HG02885 (cell line): Measurements from ENCODE around the gene SYNGAP1.
"Not testable (repeated sequence)": the region's sequence is repeated elsewhere in the genome, so short reads cannot be mapped to it uniquely, and the experiment has no call there.

Source experiments
- ATAC-seq: cut with Tn5 transposase; IDR thresholded peaks from one replicate; pipeline ENCODE4 v1.9.1; 2021; ENCODE audit warnings: mild to moderate bottlenecking; ENCODE audit not compliant: unreplicated experiment, poor library complexity

Gene SYNGAP1

DNA sequence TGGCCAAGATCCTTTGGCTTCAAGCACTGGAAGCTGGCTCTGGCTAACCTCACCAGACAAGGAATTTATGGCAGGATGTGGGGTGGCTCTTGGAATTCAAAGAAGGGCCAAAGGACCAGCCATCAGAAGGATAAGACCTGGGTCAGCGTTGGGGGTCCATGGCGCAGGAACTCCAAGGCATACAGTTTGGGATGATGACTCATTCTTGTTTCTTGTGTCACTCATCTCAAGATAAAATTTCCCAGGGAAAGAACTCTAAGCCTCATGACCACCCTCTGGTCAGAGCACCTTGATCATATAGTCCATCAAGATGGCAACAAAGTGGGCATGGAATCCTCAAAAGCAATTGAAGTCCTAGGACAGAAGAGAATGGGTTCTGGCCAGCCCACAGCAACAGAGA is 39.4 kb downstream of the SYNGAP1 start:
- ATAC-seq, result no peak

DNA sequence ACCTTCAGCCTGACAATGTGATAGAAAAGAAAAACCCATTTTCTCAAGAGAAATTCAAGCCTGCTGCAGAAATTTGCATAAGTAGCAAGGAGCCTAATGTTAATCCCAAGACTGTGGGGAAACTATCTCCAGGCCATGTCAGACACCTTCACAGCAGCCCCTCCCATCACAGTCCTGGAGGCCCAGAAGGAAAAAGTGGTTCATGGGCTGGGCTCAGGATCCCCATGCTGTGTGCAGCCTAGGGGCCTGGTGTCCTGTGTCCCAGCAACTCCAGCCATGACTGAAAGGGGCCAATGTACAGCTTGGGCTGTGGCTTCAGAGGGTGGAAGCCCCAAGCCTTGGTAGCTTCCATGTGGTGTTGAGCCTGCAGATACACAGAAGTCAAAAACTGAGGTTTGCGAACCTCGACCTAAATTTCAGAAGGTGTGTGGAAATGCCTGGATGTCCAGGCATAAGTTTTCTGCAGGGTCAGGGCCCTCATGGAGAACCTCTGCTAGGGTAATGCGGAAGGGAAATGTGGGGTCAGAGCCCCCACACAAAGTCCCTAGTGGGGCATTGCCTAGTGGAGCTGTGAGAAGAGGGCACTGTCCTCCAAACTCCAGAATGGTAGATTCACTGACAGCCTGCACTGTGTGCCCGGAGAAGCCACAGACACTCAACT is 46.3 kb downstream of the SYNGAP1 start:
- ATAC-seq, result no peak

DNA sequence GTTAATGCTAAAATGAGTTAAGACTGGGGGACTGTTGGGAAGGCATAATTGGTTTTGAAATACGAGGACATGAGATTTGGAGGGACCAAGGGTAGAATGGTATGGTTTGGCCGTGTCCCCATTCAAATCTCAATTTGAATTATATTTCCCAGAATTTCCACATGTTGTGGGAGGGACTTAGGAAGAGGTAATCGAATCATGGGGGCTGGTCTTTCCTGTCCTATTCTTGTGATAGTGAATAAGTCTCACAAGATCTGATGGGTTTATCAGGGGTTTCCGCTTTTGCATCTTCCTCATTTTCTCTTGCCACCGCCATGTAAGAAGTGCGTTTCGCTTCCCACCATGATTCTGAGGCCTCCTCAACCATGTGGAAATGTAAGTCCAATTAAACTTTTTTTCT is 47.2 kb downstream of the SYNGAP1 start:
- no peak for ATAC-seq

DNA sequence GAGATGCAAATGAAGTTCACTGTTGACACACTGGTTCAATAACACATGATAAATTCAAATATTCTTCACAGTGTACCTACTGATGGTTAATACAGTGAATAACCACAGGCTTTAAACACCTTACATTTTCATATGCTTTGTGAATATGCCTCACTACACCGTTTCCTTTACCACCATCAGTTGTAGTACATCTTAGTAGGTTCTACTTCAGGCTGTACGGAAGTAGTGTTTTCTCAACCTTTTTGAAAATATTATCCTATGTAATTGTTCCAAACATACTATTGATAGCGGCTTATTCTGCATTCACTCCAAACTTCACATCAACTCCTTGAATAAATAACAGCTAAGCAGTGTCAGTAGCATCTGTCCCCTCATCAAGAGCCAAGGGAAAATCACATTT is 49.8 kb downstream of the SYNGAP1 start:
- no peak for ATAC-seq

DNA sequence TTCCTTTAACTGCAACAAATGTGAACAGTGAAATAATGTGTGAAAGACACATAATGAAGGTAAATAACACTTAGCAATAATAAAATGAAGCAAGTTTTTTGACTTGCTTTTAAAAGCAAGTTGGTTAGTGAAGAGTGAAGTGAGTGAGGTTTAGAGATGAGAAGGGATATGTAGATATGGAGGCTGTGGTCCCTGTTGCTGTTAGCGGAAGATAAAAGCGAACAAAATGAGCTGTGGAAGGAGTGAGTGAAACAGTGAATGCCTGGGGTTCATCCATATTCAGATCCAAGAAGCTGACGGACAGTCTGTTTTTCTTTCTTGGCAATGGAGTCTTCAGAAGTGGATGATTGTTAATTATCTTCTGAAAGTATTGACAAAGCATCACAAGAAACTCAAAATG is 58.0 kb downstream of the SYNGAP1 start:
- ATAC-seq, result no peak

DNA sequence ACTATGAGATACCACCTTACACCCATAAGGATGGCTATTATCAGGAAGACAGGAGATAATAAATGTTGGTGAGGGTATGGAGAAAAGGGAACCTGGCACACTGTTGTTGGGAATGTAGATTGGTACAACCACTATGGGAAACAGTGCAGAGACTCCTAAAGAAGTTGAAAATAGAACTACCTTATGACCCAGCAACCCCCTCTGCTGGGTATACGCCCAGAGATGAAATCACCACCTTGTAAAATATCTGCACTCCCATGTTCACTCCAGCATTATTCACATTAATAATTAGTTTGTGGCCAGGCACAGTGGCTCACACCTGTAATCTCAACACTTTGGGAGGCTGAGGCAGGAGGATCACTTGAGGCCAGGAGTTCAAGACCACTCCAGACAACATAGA is 61.3 kb downstream of the SYNGAP1 start:
- ATAC-seq, result no peak

DNA sequence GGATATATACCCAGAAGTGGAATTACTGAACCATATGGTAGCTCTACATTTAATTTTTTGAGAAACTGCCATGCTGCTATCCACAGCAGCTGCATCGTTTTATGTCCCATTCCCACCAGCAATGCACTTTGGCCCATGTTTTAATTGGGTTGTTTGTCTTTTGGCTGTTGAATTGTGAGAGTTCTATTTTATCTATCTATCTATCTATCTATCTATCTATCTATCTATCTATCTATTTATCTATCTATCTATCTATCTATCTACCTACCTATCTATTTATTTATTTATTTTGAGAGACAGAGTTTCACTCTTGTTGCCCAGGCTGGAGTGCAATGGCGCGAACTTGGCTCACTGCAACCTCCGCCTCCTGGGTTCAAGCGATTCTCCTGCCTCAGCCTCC is 62.8 kb downstream of the SYNGAP1 start:
- not testable (repeated sequence) for ATAC-seq

DNA sequence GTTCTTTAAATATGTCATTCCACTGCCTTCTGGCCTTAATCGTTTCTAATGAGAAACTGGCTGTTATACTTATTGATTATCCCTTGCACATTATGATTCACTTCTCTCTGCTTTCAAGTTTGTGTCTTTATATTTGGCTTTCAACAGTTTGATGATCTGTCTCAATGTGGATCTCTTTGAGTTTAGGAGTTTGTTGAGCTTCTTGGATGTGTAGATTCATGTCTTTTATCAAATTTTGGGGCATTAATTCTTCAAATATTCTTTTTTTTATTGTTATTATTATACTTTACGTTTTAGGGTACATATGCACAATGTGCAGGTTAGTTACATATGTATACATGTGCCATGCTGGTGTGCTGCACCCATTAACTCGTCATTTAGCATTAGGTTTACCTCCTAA is 63.8 kb downstream of the SYNGAP1 start:
- ATAC-seq, result no peak

DNA sequence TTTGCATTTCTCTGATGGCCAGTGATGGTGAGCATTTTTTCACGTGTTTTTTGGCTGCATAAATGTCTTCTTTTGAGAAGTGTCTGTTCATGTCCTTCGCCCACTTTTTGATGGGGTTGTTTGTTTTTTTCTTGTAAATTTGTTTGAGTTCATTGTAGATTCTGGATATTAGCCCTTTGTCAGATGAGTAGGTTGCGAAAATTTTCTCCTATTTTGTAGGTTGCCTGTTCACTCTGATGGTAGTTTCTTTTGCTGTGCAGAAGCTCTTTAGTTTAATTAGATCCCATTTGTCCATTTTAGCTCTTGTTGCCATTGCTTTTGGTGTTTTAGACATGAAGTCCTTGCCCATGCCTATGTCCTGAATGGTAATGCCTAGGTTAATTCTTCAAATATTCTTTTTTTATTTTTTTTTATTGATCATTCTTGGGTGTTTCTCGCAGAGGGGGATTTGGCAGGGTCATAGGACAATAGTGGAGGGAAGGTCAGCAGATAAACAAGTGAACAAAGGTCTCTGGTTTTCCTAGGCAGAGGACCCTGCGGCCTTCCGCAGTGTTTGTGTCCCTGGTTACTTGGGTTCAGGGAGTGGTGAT is 64.9 kb downstream of the SYNGAP1 start:
- ATAC-seq, result not testable (repeated sequence)

DNA sequence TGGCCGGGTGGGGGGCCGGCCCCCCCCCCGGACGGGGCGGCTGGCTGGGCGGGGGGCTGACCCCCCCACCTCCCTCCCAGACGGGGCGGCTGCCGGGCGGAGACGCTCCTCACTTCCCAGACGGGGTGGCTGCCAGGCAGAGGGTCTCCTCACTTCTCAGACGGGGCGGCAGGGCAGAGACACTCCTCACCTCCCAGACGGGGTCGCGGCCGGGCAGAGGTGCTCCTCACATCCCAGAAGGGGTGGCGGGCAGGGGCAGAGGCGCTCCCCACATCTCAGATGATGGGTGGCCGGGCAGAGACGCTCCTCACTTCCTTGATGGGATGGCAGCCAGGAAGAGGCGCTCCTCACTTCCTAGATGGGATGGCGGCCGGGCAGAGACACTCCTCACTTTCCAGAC is 65.8 kb downstream of the SYNGAP1 start:
- ATAC-seq, result not testable (repeated sequence)

DNA sequence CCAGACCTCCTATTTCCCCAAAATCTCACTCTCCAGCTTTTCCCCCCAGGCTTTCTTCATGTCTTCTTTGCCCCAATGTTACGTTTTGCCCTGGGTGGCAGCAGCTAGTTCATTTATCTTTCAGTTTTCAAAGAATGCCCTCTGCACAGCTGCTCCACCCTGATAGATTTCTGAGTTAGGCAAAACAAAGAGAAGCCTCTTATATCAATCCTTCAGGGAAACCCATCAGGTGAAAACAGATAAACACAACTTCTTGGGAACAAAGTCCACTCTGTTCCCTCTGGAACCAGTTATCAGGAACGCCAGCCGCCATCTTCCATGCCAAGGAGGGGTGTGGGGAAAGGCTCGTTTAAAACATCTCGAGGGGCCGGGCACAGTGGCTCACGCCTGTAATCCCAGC is 68.5 kb downstream of the SYNGAP1 start:
- no peak for ATAC-seq

DNA sequence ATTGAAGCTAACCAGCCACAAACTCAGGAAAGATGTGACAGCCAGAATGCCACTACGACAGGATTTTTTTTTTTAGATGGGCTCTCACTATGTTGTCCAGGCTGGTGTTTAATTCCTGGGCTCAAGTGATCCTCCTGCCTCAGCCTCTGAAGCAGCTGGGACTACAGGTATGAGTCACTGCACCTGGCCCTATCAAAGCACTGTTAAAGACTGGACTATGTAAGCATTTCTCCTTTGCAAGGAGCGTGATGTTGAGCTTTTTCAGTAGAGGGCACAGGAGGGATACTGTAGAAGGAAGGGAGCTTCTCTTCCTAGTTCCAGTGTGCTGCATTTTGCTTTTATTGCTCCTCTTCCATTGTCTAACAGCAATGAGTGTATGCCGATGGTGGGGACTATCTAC is 70.3 kb downstream of the SYNGAP1 start:
- no peak for ATAC-seq

DNA sequence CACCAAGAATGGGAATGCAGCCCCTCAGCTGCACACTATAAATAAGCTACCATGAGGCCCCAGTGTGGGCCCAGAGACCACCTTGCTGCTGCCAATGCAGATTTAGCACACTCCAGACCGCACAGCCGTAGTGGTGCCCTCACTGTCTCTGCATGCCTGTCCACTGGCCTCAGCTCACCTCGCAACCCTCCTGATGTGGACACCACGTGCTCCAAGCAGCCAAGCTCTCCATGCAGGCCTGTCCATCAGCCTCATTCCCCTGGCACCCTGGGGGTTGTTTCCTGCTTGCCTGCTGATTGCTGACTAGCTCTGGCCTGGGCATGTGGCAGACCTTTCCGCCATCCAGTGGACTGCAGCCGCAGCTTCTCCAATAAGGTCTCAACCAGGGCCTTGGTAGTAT is 70.8 kb downstream of the SYNGAP1 start:
- ATAC-seq, result no peak

DNA sequence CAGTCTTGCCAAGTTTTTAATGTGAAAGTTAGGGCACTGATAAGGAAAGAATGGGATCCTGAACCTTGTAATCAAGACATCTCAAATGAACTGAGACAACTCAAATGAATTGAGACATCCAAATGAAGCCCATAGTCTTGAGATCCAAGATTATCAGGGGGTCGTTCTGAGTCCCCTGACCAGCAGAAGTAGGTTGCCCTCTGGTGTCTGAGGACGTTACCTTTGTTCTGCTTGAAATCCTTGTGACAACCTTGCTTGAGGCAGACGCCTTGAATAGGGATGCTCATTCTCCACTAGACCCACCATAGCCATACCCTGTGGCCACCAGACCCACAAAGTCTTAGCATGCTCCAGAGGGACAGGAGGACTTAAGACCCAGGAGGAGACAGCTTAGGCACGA is 72.2 kb downstream of the SYNGAP1 start:
- no peak for ATAC-seq

DNA sequence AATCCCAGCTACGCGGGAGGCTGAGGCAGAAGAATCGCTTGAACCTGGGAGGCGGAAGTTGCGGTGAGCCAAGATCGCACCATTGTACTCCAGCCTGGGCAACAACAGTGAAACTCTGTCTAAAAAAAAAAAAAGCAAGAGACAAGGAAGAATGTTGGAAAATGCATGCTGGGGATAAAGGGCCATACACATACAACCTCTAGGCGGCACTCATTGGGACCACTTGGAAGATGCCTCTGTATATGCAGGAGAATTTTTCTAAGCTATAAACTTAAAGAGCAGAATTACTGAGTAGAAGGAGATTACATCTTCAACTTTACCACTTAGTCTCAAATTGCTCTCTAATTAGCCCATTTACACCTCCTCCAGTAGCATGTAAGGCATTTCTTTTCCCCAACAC is 77.3 kb downstream of the SYNGAP1 start:
- ATAC-seq, result no peak

DNA sequence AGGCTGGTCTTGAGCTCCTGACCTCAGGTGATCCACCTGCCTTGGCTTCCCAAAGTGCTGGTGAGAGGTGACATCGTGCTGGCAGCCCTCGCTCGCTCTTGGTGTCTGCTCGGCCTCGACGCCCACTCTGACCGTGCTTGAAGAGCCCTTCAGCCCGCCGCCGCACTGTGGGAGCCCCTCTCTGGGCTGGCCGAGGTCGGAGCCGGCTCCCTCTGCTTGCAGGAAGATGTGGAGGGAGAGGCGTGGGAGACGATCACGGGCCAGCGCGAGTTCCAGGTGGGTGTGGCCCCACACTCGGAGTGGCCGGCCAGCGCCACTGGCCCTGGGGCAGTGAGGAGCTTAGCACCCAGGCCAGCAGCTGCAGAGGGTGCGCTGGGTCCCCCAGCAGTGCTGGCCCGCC is 82.6 kb downstream of the SYNGAP1 start:
- ATAC-seq, result no peak

DNA sequence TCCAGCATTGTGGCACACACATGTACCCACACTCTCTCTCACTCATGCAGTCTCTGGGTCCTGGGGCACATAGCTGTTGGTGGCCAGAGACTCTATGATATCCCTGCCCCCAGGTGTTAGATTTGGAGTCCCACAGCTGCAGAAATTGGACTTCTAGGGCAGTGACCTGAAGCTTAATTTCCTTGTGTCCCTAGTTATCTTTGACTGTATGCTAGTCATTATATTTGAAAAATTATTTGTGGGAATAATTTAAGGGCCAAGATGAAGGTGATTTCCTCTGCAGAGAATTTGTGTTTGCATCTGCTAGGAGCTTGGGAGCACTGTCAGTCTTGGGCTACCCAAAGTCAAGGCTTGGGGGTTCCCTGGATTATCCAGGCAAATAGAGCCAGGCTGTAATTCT is 84.6 kb downstream of the SYNGAP1 start:
- no peak for ATAC-seq
